Measurements from ENCODE around the gene PLA2R1. TPM values are rescaled to one million over a fixed set of nuclear protein-coding genes. Genes with fewer than 3 reads are reported as not detected.

PLA2R1 gene
- polyA plus RNA-seq, 1 donor from 2014 or later: 0.69 TPM

- H3K79me2 ChIP-seq (replicated peaks; ENCODE audit: insufficient read depth, low read length): no peaks in the 10 kb centered on the region
- H3K9me3 ChIP-seq (ENCODE audit: low read length): no peaks in the 10 kb centered on the region
- H3K27me3 ChIP-seq (ENCODE audit: insufficient read depth, low read depth, low read length): no peaks in the 10 kb centered on the region
- H4K20me1 ChIP-seq (ENCODE audit: insufficient read depth): no peaks in the 10 kb centered on the region
- H3K36me3 ChIP-seq (ENCODE audit: insufficient read depth, low read length): no peaks in the 10 kb centered on the region
- no peak overlapping the region for H3K9ac ChIP-seq (ENCODE audit: low read length)
- no peak for TF ChIP-seq EZH2 (IDR thresholded peaks at IDR 0.05; ENCODE audit: borderline replicate concordance, insufficient read depth, low read length, poor library complexity, severe bottlenecking)
- TF ChIP-seq MXI1 (conservative IDR thresholded peaks at IDR 0.05; ENCODE audit: poor library complexity, severe bottlenecking): no peak
- TF ChIP-seq RAD21 (conservative IDR thresholded peaks at IDR 0.05): no peak
- TF ChIP-seq REST (IDR thresholded peaks at IDR 0.05; ENCODE audit: borderline replicate concordance): no peak
- no peak for TF ChIP-seq EP300 (conservative IDR thresholded peaks at IDR 0.05; ENCODE audit: poor library complexity, severe bottlenecking)
- no peak overlapping the region for H3K4me3 ChIP-seq (ENCODE audit: low read length)
- no peak overlapping the region for H3K4me2 ChIP-seq (ENCODE audit: low read length)
- no peak overlapping the region for H3K27ac ChIP-seq (ENCODE audit: low read length)
- no peaks in the 10 kb centered on the region for H3K9me2 ChIP-seq (ENCODE audit: insufficient read depth, low read length)
- H2AFZ ChIP-seq (ENCODE audit: low read depth, low read length): no peak overlapping the region
- H3F3A ChIP-seq (ENCODE audit: insufficient read depth, low read length, poor library complexity, severe bottlenecking): no peaks in the 10 kb centered on the region
Measured at GRCh38 chr2:160029270-160029628, 33.2 kb downstream of the PLA2R1 start.

GRCh38 chr2:160028431-160029269 lies 33.8 kb downstream of the PLA2R1 start:
- no peak overlapping the region for H3K4me2 ChIP-seq (ENCODE audit: low read length)
- no peak overlapping the region for H2AFZ ChIP-seq (ENCODE audit: low read depth, low read length)
- H3F3A ChIP-seq (ENCODE audit: insufficient read depth, low read length, poor library complexity, severe bottlenecking): no peaks in the 10 kb centered on the region
- no peaks in the 10 kb centered on the region for H3K36me3 ChIP-seq (ENCODE audit: insufficient read depth, low read length)
- no peaks in the 10 kb centered on the region for H4K20me1 ChIP-seq (ENCODE audit: insufficient read depth)
- no peaks in the 10 kb centered on the region for H3K9me3 ChIP-seq (ENCODE audit: low read length)
- H3K9ac ChIP-seq (ENCODE audit: low read length): no peak overlapping the region
- TF ChIP-seq EP300 (conservative IDR thresholded peaks at IDR 0.05; ENCODE audit: poor library complexity, severe bottlenecking) (no peak), MXI1 (conservative IDR thresholded peaks at IDR 0.05; ENCODE audit: poor library complexity, severe bottlenecking) (no peak), POLR2AphosphoS5 (IDR thresholded peaks at IDR 0.05) (no peak), REST (IDR thresholded peaks at IDR 0.05; ENCODE audit: borderline replicate concordance) (no peak), RAD21 (conservative IDR thresholded peaks at IDR 0.05) (no peak)
- H3K4me3 ChIP-seq (ENCODE audit: low read length): no peak overlapping the region
- no peak overlapping the region for H3K27ac ChIP-seq (ENCODE audit: low read length)
- H3K79me2 ChIP-seq (replicated peaks; ENCODE audit: insufficient read depth, low read length): no peaks in the 10 kb centered on the region
- H3K9me2 ChIP-seq (ENCODE audit: insufficient read depth, low read length): no peaks in the 10 kb centered on the region
- no peaks in the 10 kb centered on the region for H3K27me3 ChIP-seq (ENCODE audit: insufficient read depth, low read depth, low read length)

Data from neural cell (in vitro differentiated cells).